Activated T-helper 9 cell treated with anti-CD3 and anti-CD28 coated beads, Interleukin-2, amount 50 U/mL, for 16 hours (primary cell): ENCODE data around the gene PINLYP.

Source experiments
- DNase-seq: peaks from one replicate; pipeline ENCODE4 v3.0.0-alpha.2; 2020; ENCODE audit warnings: low read depth

Gene PINLYP

GRCh38 chr19:43606569-43607229 lies 31.1 kb downstream of the PINLYP start:
- no peak for DNase-seq

GRCh38 chr19:43607238-43608205 lies 31.9 kb downstream of the PINLYP start:
- DNase-seq: no peak

GRCh38 chr19:43609872-43610271 lies 34.3 kb downstream of the PINLYP start:
- no peak for DNase-seq

GRCh38 chr19:43610493-43610892 lies 34.9 kb downstream of the PINLYP start:
- no peak for DNase-seq

GRCh38 chr19:43611788-43612187 lies 36.2 kb downstream of the PINLYP start, which contains the start of gene SRRM5:
Gene SRRM5 (plus strand): TSS chr19:43612088. CDS start chr19:43612122, 34 bp downstream.
- DNase-seq: no peak

GRCh38 chr19:43612374-43612773 lies 36.8 kb downstream of the PINLYP start:
- DNase-seq: no peak

GRCh38 chr19:43616306-43616705 lies 40.7 kb downstream of the PINLYP start:
- DNase-seq: no peak

GRCh38 chr19:43616954-43617353 lies 41.4 kb downstream of the PINLYP start:
- no peak for DNase-seq

GRCh38 chr19:43618921-43619261 lies 43.3 kb downstream of the PINLYP start:
- peak; percentile 23 for DNase-seq

- DNase-seq: peak; percentile 83
These were observed 43.9 kb downstream of the PINLYP start, which contains the start of gene ZNF428 for GRCh38 chr19:43619262-43620060. Gene ZNF428 (minus strand): TSS chr19:43619629. CDS start chr19:43614304, 5,325 bp downstream.

- DNase-seq: peak; percentile 76
These were observed 44.7 kb downstream of the PINLYP start for GRCh38 chr19:43620061-43621001.

- no peak for DNase-seq
These were observed 46.5 kb downstream of the PINLYP start for GRCh38 chr19:43622070-43622469.

GRCh38 chr19:43622956-43623355 lies 47.4 kb downstream of the PINLYP start:
- no peak for DNase-seq

GRCh38 chr19:43623889-43624670 lies 48.5 kb downstream of the PINLYP start:
- no peak for DNase-seq

- DNase-seq: peak; percentile 77
These were observed 49.3 kb downstream of the PINLYP start for GRCh38 chr19:43624933-43625332.

- DNase-seq: no peak
These were observed 50.4 kb downstream of the PINLYP start for GRCh38 chr19:43625918-43626579.

GRCh38 chr19:43626838-43627237 lies 51.2 kb downstream of the PINLYP start:
- no peak for DNase-seq

- no peak for DNase-seq
These were observed 53.2 kb downstream of the PINLYP start for GRCh38 chr19:43628646-43629326.

GRCh38 chr19:43631491-43631890 lies 55.9 kb downstream of the PINLYP start:
- DNase-seq: no peak
